HG02840 (cell line): ENCODE data around the gene TAS2R43.
"Not testable (repeated sequence)": the region's sequence is repeated elsewhere in the genome, so short reads cannot be mapped to it uniquely, and the experiment has no call there.

ENCODE experiments used
- ATAC-seq: cut with Tn5 transposase; IDR thresholded peaks from one replicate; pipeline ENCODE4 v1.9.1; 2021; ENCODE audit warnings: mild to moderate bottlenecking, moderate library complexity, moderate number of reproducible peaks; ENCODE audit not compliant: unreplicated experiment, low FRiP score

The TAS2R43 gene

GRCh38 chr12:11062194-11062593 is 29.9 kb downstream of the TAS2R43 start, which contains the start of gene TAS2R46:
Gene TAS2R46 (minus strand): TSS chr12:11062294. CDS start chr12:11062294, 0 bp downstream.
- ATAC-seq, result not testable (repeated sequence)

- no peak for ATAC-seq
These were observed 32.3 kb downstream of the TAS2R43 start for GRCh38 chr12:11059784-11060183.

GRCh38 chr12:11059041-11059440 is 33.1 kb downstream of the TAS2R43 start:
- ATAC-seq, result no peak

- no peak for ATAC-seq
These were observed 36.8 kb downstream of the TAS2R43 start for GRCh38 chr12:11055306-11055705.

GRCh38 chr12:11049806-11050531 is 42.1 kb downstream of the TAS2R43 start:
- ATAC-seq, result not testable (repeated sequence)

GRCh38 chr12:11041366-11041765 is 50.7 kb downstream of the TAS2R43 start:
- not testable (repeated sequence) for ATAC-seq
